ENCODE measurements around the gene CHRNA4. TPM values are rescaled to one million over a fixed set of nuclear protein-coding genes. Genes with fewer than 3 reads are reported as not detected.

Gene CHRNA4
- total and polyA plus RNA-seq, 10 of the 15 experiments (the other 5 are each of a cell fraction or from before 2014, with no cell fraction given) = 0.04 to 0.41 (median 0.06) TPM; not detected in 5

DNA sequence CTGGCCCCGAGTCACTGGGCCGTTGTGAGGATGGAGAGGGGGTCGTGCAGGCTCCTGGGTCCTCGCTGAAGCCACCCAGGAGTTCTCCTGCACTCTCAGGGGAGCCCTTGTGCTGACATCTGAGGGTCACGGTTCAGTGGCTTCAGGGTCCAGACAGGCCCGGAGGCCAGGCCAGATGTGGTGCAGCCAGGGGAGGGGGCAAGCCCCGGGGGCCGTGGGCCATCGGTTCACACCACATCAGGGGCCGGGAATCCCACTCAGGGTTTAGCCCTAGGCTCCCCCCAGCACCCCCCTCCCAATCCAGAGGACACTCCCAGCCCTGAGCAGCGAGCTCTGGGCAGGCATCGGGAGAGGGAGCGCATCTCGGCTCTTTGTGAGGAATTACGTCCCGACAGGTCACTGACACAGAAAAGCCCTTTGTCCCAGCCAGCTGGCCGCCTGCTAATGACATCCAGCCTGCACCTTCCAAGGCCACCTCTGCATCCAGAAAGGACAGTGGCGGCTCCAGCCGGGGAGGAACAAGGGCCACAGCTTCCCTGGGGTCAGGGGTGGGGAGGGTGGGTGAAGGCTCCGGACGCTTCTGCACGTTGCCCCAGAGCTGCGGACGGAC is 6.4 kb upstream of the CHRNA4 start:
- DNase-seq (ENCODE audit: low read depth, low spot score) = no peak
- Histone ChIP-seq H3K9ac (ENCODE audit: control insufficient read depth, insufficient read depth, low read length) (no peak overlapping the region), H3K79me2 (ENCODE audit: control insufficient read depth, insufficient read depth, low read length) (no peaks in the 10 kb centered on the region), H2AFZ (ENCODE audit: control insufficient read depth, low read depth, low read length) (no peak overlapping the region), H3K9me3 (replicated peaks; ENCODE audit: control insufficient read depth, insufficient read depth, low read length) (no peaks in the 10 kb centered on the region), H3K27ac (ENCODE audit: control insufficient read depth, insufficient read depth) (no peak overlapping the region), H4K20me1 (ENCODE audit: control insufficient read depth, insufficient read depth) (no peaks in the 10 kb centered on the region), H3K4me3 (no peak overlapping the region), H3K36me3 (ENCODE audit: control insufficient read depth in 2 of 2, insufficient read depth in 2 of 2, low read length in 1 of 2) (no peaks in the 10 kb centered on the region), H3K4me2 (ENCODE audit: control insufficient read depth, insufficient read depth) (no peak overlapping the region), H3K27me3 (replicated peaks in 1 of 2; ENCODE audit: control insufficient read depth in 2 of 2, insufficient read depth in 2 of 2, low read length in 1 of 2) (no peaks in the 10 kb centered on the region; a peak in 1 of 4 replicates), H3K4me1 (ENCODE audit: control insufficient read depth, insufficient read depth, low read length) (no peaks in the 10 kb centered on the region)
- BruUV-seq (replicated peaks) = no TSS peak
- CTCF ChIA-PET = no interaction called here
- RAD21 ChIA-PET (ENCODE audit: unreplicated experiment) = no interaction called here
- no peak for ATAC-seq
- intact Hi-C loops (cut with micrococcal nuclease; ENCODE audit: unreplicated experiment) (no loop called here), in situ Hi-C loops (cut with MboI) (no loop called here)
- WGBS (ENCODE audit: insufficient coverage, insufficient replicate concordance, low lambda C conversion rate, missing lambda C conversion rate) = 19% methylated on average over 22 of the region's 24 CpGs
- POLR2A ChIA-PET = no interaction called here
- TF ChIP-seq PAX5 (IDR thresholded peaks at IDR 0.05; ENCODE audit: borderline replicate concordance, low read depth, low read length) = 0 out of 2 replicates have a peak, but pooled peaks have one; percentile 8
- TF ChIP-seq, protein P1, sequence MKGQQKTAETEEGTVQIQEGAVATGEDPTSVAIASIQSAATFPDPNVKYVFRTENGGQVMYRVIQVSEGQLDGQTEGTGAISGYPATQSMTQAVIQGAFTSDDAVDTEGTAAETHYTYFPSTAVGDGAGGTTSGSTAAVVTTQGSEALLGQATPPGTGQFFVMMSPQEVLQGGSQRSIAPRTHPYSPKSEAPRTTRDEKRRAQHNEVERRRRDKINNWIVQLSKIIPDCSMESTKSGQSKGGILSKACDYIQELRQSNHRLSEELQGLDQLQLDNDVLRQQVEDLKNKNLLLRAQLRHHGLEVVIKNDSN (IDR thresholded peaks at IDR 0.05; ENCODE audit: borderline replicate concordance, extremely low read length, insufficient read depth, low read depth, low read length) = no peak
- SMC1A ChIA-PET (ENCODE audit: uncharacterized antibody, unreplicated experiment) = no interaction called here
- FAIRE-seq = no peak

DNA sequence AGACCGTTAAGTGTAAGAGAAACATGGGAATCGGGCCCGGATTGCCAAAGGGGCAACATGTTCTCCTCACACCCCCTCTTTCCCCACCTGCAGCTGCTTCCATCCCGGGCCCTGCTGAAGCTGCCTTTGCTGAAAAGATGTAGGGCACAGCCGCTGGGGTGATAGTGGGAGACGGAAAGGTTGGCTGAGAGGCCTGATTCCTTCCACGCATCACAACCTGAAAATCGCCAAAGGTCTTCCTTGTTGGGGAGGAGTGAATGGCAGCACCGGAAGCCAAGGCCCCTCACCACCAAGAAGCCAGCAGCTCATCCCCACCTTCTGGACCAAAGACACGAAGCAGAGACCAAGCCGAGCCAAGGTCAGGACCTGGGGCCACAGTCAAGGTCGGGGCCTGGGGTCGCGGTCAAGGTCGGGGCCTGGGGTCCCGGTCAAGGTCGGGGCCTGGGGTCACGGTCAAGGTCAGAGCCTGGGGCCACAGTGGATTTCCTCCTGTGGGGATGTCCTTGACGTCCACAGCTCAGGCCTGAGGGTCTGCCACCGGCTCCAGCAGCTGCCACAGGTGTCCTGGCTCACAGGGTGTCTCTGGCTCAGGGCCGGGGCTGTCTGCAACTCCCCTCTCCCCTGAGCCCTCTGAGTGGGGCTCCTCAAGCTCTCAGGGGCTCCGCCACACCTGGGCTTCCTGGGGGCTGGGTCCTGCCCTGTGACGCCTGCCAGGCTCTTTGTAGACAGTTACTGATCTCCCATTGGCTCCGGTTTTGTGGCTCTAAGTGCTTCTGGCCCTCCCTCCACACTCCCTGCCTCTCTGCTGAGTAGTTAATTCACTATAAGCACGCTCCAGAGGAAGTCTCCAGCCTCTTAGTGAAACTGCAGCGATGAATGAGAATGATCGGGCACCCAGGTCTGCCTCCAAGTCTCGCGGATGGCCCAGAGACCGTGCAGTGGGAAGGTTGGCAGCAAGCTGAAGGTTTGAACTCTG is 5.5 kb upstream of the CHRNA4 start:
- in situ Hi-C loops (cut with MboI) = no loop called here
- no peak overlapping the region for H3K9ac ChIP-seq (ENCODE audit: control insufficient read depth, insufficient read depth, low read length)
- H3K27me3 ChIP-seq (replicated peaks in 1 of 2; ENCODE audit: control insufficient read depth in 2 of 2, insufficient read depth in 2 of 2, low read length in 1 of 2) = no peaks in the 10 kb centered on the region; a peak in 1 of 4 replicates
- WGBS (ENCODE audit: insufficient coverage, insufficient replicate concordance, low lambda C conversion rate, missing lambda C conversion rate) = 46% methylated on average over 29 of the region's 30 CpGs
- intact Hi-C loops (cut with micrococcal nuclease; ENCODE audit: unreplicated experiment) = no loop called here
- ATAC-seq (no peak), FAIRE-seq (no peak), DNase-seq (ENCODE audit: low read depth, low spot score) (no peak)
- no peaks in the 10 kb centered on the region for H3K9me3 ChIP-seq (replicated peaks; ENCODE audit: control insufficient read depth, insufficient read depth, low read length)
- H4K20me1 ChIP-seq (ENCODE audit: control insufficient read depth, insufficient read depth) = no peaks in the 10 kb centered on the region
- ChIA-PET RAD21 (ENCODE audit: unreplicated experiment) (no interaction called here), POLR2A (no interaction called here), CTCF (no interaction called here), SMC1A (ENCODE audit: uncharacterized antibody, unreplicated experiment) (no interaction called here)
- no peaks in the 10 kb centered on the region for H3K79me2 ChIP-seq (ENCODE audit: control insufficient read depth, insufficient read depth, low read length)
- H3K4me1 ChIP-seq (ENCODE audit: control insufficient read depth, insufficient read depth, low read length) = no peaks in the 10 kb centered on the region
- H3K4me3 ChIP-seq = no peak overlapping the region
- H3K4me2 ChIP-seq (ENCODE audit: control insufficient read depth, insufficient read depth) = no peak overlapping the region
- no TSS peak for BruUV-seq (replicated peaks)
- H3K36me3 ChIP-seq (ENCODE audit: control insufficient read depth in 2 of 2, insufficient read depth in 2 of 2, low read length in 1 of 2) = no peaks in the 10 kb centered on the region
- H3K27ac ChIP-seq (ENCODE audit: control insufficient read depth, insufficient read depth) = no peak overlapping the region
- H2AFZ ChIP-seq (ENCODE audit: control insufficient read depth, low read depth, low read length) = no peak overlapping the region
- TF ChIP-seq, protein P2, sequence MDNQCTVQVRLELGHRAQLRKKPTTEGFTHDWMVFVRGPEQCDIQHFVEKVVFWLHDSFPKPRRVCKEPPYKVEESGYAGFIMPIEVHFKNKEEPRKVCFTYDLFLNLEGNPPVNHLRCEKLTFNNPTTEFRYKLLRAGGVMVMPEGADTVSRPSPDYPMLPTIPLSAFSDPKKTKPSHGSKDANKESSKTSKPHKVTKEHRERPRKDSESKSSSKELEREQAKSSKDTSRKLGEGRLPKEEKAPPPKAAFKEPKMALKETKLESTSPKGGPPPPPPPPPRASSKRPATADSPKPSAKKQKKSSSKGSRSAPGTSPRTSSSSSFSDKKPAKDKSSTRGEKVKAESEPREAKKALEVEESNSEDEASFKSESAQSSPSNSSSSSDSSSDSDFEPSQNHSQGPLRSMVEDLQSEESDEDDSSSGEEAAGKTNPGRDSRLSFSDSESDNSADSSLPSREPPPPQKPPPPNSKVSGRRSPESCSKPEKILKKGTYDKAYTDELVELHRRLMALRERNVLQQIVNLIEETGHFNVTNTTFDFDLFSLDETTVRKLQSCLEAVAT (IDR thresholded peaks at IDR 0.05) = no peak
- TF ChIP-seq, protein P3, sequence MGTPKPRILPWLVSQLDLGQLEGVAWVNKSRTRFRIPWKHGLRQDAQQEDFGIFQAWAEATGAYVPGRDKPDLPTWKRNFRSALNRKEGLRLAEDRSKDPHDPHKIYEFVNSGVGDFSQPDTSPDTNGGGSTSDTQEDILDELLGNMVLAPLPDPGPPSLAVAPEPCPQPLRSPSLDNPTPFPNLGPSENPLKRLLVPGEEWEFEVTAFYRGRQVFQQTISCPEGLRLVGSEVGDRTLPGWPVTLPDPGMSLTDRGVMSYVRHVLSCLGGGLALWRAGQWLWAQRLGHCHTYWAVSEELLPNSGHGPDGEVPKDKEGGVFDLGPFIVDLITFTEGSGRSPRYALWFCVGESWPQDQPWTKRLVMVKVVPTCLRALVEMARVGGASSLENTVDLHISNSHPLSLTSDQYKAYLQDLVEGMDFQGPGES (IDR thresholded peaks at IDR 0.05) = no peak
- TF ChIP-seq, protein P4, sequence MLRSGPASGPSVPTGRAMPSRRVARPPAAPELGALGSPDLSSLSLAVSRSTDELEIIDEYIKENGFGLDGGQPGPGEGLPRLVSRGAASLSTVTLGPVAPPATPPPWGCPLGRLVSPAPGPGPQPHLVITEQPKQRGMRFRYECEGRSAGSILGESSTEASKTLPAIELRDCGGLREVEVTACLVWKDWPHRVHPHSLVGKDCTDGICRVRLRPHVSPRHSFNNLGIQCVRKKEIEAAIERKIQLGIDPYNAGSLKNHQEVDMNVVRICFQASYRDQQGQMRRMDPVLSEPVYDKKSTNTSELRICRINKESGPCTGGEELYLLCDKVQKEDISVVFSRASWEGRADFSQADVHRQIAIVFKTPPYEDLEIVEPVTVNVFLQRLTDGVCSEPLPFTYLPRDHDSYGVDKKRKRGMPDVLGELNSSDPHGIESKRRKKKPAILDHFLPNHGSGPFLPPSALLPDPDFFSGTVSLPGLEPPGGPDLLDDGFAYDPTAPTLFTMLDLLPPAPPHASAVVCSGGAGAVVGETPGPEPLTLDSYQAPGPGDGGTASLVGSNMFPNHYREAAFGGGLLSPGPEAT (IDR thresholded peaks at IDR 0.05; ENCODE audit: low read depth) = no peak
- TF ChIP-seq, protein P5, sequence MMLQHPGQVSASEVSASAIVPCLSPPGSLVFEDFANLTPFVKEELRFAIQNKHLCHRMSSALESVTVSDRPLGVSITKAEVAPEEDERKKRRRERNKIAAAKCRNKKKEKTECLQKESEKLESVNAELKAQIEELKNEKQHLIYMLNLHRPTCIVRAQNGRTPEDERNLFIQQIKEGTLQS (IDR thresholded peaks at IDR 0.05; ENCODE audit: borderline replicate concordance, extremely low read depth, low read depth, low read length) = no peak
- TF ChIP-seq RCOR1 (conservative IDR thresholded peaks at IDR 0.05; ENCODE audit: low read depth, low read length) = no peak
- no peak for TF ChIP-seq GATAD2B (conservative IDR thresholded peaks at IDR 0.05; ENCODE audit: low read depth)
